H1 (cell line): ENCODE measurements around the gene TBCA. TPM values are rescaled to one million over a fixed set of nuclear protein-coding genes. Genes with fewer than 3 reads are reported as not detected.

Experiments used
- CTCF ChIA-PET: fragments of 300-600 bp; sonication (Branson Sonifier 250); formaldehyde crosslinking; loops from one replicate; lab custom pipeline; 2021; ENCODE audit not compliant: partially characterized antibody; lab: Charles Lee
- POLR2A ChIA-PET: fragments of 300-600 bp; sonication (Branson Sonifier 250); formaldehyde crosslinking; loops from one replicate; lab custom pipeline; 2021; ENCODE audit warnings: inconsistent platforms; ENCODE audit not compliant: partially characterized antibody; lab: Charles Lee
- DNase-seq, 2 experiments: peaks; one replicate each; pipeline versions ENCODE4 v3.0.0 to v3.0.0-alpha.2; 2010 to 2022; ENCODE audit warnings: low spot score in 2 of 2, low read depth in 1 of 2, mixed read lengths in 1 of 2
- FAIRE-seq: peaks from 2 replicates; lab custom pipeline; 2011; peaks lifted over from hg19 to GRCh38; lab: Jason Lieb, UNC
- H2AFZ ChIP-seq: 2 replicates; pipeline ENCODE4 v1.8.1; 2012; ENCODE audit warnings: low read length, inconsistent platforms
- H2AK5ac ChIP-seq: 2 replicates; pipeline ENCODE4 v1.6.1; 2013; ENCODE audit warnings: low read depth, low read length
- H2BK120ac ChIP-seq: replicated peaks from 2 replicates; pipeline ENCODE3; 2013; ENCODE audit warnings: low read depth, low read length, inconsistent platforms
- H2BK12ac ChIP-seq: 2 replicates; pipeline ENCODE4 v1.6.1; 2013; ENCODE audit warnings: low read depth, low read length
- H2BK15ac ChIP-seq: 2 replicates; pipeline ENCODE4 v1.6.1; 2013; ENCODE audit warnings: low read length
- H2BK20ac ChIP-seq: 2 replicates; pipeline ENCODE4 v1.6.1; 2013; ENCODE audit warnings: low read length
- H2BK5ac ChIP-seq: 2 replicates; pipeline ENCODE4 v1.6.1; 2013; ENCODE audit warnings: low read depth, low read length
- H3K14ac ChIP-seq: 2 replicates; pipeline ENCODE4 v1.6.1; 2013; ENCODE audit warnings: inconsistent platforms; ENCODE audit not compliant: insufficient read length
- H3K18ac ChIP-seq: 2 replicates; pipeline ENCODE4 v1.6.1; 2013; ENCODE audit warnings: low read length; ENCODE audit errors: extremely low read depth
- H3K23ac ChIP-seq: 2 replicates; pipeline ENCODE4 v1.6.1; 2013; ENCODE audit warnings: inconsistent platforms; ENCODE audit not compliant: insufficient read length
- H3K23me2 ChIP-seq: 2 replicates; pipeline ENCODE4 v1.6.1; 2013; ENCODE audit warnings: low read depth, low read length
- H3K27ac ChIP-seq: 2 replicates; pipeline ENCODE4 v1.6.1; 2011; ENCODE audit warnings: low read depth, low read length, inconsistent platforms
- H3K27me3 ChIP-seq, 4 experiments: replicated peaks in 1 of 4; 1 replicate in 1 of 4; 2 replicates in 3 of 4; pipeline versions ENCODE4 v1.6.1 to v1.8.1; 2011 to 2013; ENCODE audit warnings: low read length in 3 of 4, mild to moderate bottlenecking in 3 of 4, inconsistent platforms in 2 of 4, mixed read lengths in 2 of 4, moderate library complexity in 1 of 4; ENCODE audit not compliant: control insufficient read depth in 3 of 4, insufficient read depth in 3 of 4; ENCODE audit errors: extremely low read depth in 1 of 4
- H3K36me3 ChIP-seq, 4 experiments: 2 replicates each; pipeline versions ENCODE4 v1.6.1 to v1.8.1; 2011 to 2013; ENCODE audit warnings: mild to moderate bottlenecking in 4 of 4, low read length in 3 of 4, moderate library complexity in 2 of 4, control low read depth in 1 of 4, inconsistent platforms in 1 of 4; ENCODE audit not compliant: insufficient read depth in 4 of 4, control insufficient read depth in 2 of 4
- H3K4ac ChIP-seq: replicated peaks from 2 replicates; pipeline ENCODE3; 2013; ENCODE audit warnings: low read length, low read depth, mixed read lengths, inconsistent platforms; ENCODE audit not compliant: insufficient read length
- H3K4me1 ChIP-seq, 4 experiments: replicated peaks in 1 of 4; 1 replicate in 1 of 4; 2 replicates in 3 of 4; pipeline versions ENCODE4 v1.6.1 to v1.8.1; 2011 to 2013; ENCODE audit warnings: low read length in 3 of 4, inconsistent platforms in 2 of 4, mixed read lengths in 1 of 4; ENCODE audit not compliant: insufficient read depth in 4 of 4, control insufficient read depth in 3 of 4
- H3K4me2 ChIP-seq, 2 experiments: 2 replicates each; pipeline versions ENCODE4 v1.6.1 to v1.8.1; 2011 to 2013; ENCODE audit warnings: low read depth in 2 of 2, low read length in 2 of 2, control low read depth in 1 of 2, inconsistent platforms in 1 of 2, mild to moderate bottlenecking in 1 of 2; ENCODE audit not compliant: insufficient read depth in 1 of 2
- H3K4me3 ChIP-seq, 4 experiments: fragments of 200-600, 300-600 bp in 1 of 4; sonication (generic), shearing (Covaris generic), sonication (Bioruptor Twin) in 1 of 4; 2 replicates each; pipeline versions ENCODE4 v1.5.1 to v1.8.1; 2011 to 2016; ENCODE audit warnings: low read length in 4 of 4, low read depth in 3 of 4, control low read depth in 2 of 4, inconsistent platforms in 2 of 4, mild to moderate bottlenecking in 2 of 4, mixed read lengths in 1 of 4, moderate library complexity in 1 of 4; ENCODE audit not compliant: insufficient read depth in 2 of 4; ENCODE audit errors: extremely low read depth in 1 of 4
- H3K56ac ChIP-seq: replicated peaks from 2 replicates; pipeline ENCODE3; 2013; ENCODE audit warnings: low read depth, mild to moderate bottlenecking, mixed read lengths, low read length, inconsistent platforms; ENCODE audit not compliant: insufficient read length
- H3K79me1 ChIP-seq: 2 replicates; pipeline ENCODE4 v1.6.1; 2013; ENCODE audit warnings: low read depth, low read length, control low read depth
- H3K79me2 ChIP-seq, 2 experiments: 2 replicates each; pipeline versions ENCODE4 v1.6.1 to v1.8.1; 2012 to 2013; ENCODE audit warnings: low read length in 2 of 2, mild to moderate bottlenecking in 2 of 2, inconsistent platforms in 1 of 2; ENCODE audit not compliant: insufficient read depth in 2 of 2, control insufficient read depth in 1 of 2
- H3K9ac ChIP-seq, 4 experiments: replicated peaks in 1 of 4; 1 replicate in 1 of 4; 2 replicates in 3 of 4; pipeline versions ENCODE4 v1.6.1 to v1.8.1; 2011 to 2013; ENCODE audit warnings: low read depth in 3 of 4, low read length in 3 of 4, control low read depth in 2 of 4, mild to moderate bottlenecking in 2 of 4, moderate library complexity in 2 of 4, inconsistent platforms in 1 of 4; ENCODE audit errors: extremely low read depth in 1 of 4
- H3K9me3 ChIP-seq, 2 experiments: 2 replicates each; pipeline versions ENCODE4 v1.6.1 to v1.8.1; 2012 to 2013; ENCODE audit warnings: mild to moderate bottlenecking in 2 of 2, moderate library complexity in 2 of 2, control low read depth in 1 of 2, inconsistent platforms in 1 of 2, low read depth in 1 of 2, low read length in 1 of 2, mixed read lengths in 1 of 2; ENCODE audit not compliant: insufficient read depth in 2 of 2
- H4K20me1 ChIP-seq, 2 experiments: replicated peaks in 1 of 2; 2 replicates each; pipeline versions ENCODE3 to v1.8.1; 2011 to 2013; ENCODE audit warnings: inconsistent platforms in 2 of 2, low read length in 2 of 2, mild to moderate bottlenecking in 1 of 2; ENCODE audit not compliant: insufficient read depth in 2 of 2, control insufficient read depth in 1 of 2
- H4K5ac ChIP-seq: 2 replicates; pipeline ENCODE4 v1.6.1; 2013; ENCODE audit warnings: low read length, low read depth, mixed read lengths, inconsistent platforms; ENCODE audit not compliant: insufficient read length
- H4K8ac ChIP-seq: 2 replicates; pipeline ENCODE4 v1.8.0; 2013; ENCODE audit warnings: mild to moderate bottlenecking, moderate library complexity, low read length, inconsistent platforms; ENCODE audit not compliant: insufficient read depth; ENCODE audit errors: extremely low read depth
- H4K91ac ChIP-seq: replicated peaks from 2 replicates; pipeline ENCODE3; 2013; ENCODE audit warnings: low read length, mixed read lengths, inconsistent platforms; ENCODE audit not compliant: insufficient read length
- FOSL1 ChIP-seq: IDR thresholded peaks from 2 replicates; pipeline ENCODE4 v1.6.1; 2011; ENCODE audit warnings: mild to moderate bottlenecking, low read depth, low read length, moderate library complexity; ENCODE audit not compliant: insufficient read depth
- WGBS, 2 experiments: shearing (Covaris generic) in 1 of 2; methylation state at CpG; one replicate each; pipeline versions ENCODE4 v1.1.6 to v1.1.7; 2013 to 2015; ENCODE audit warnings: low lambda C conversion rate in 2 of 2, mixed read lengths in 2 of 2, inconsistent platforms in 1 of 2, low coverage in 1 of 2, missing lambda C conversion rate in 1 of 2; ENCODE audit not compliant: insufficient replicate concordance in 2 of 2, insufficient coverage in 1 of 2, insufficient read length in 1 of 2; ENCODE audit errors: extremely low coverage in 1 of 2, missing lambda C conversion rate in 1 of 2; 5-methylcytosine and 5-hydroxymethylcytosine counted together
- polyA plus RNA-seq, 7 experiments: library from polyadenylated mRNA; depleted of rRNA in 3 of 7; stranded (reverse) in 5 of 7; unstranded in 2 of 7; fragments of >200 nt in 5 of 7; fragments of 200-250 nt in 2 of 7; gene quantifications; 1 replicate in 5 of 7; 2 replicates in 1 of 7; 4 replicates in 1 of 7; pipeline versions ENCODE4 v1.2.1 to v1.2.3, GENCODE V29; 2011 to 2013; ENCODE audit warnings: missing spikeins in 2 of 7, mixed read lengths in 2 of 7
- total RNA-seq: library from RNA; stranded (reverse); fragmentation: NEBNext Ultra II Directional; extraction: Animal tissue kit (Norgen Biotek cat#: 25700); gene quantifications from 2 replicates; pipeline ENCODE4 v1.2.1, GENCODE V29; 2021

Gene TBCA
- total and polyA plus RNA-seq, 2 of the 8 experiments (the other 6 are each of a cell fraction or from before 2014, with no cell fraction given) = 55.7 to 320 TPM

GRCh38 chr5:77806213-77806843 is 30.2 kb upstream of the TBCA start:
- Histone ChIP-seq H2AK5ac (no peak overlapping the region), H3K27ac (no peak overlapping the region), H3K4me3 (no peak overlapping the region), H3K4me2 (no peak overlapping the region), H4K20me1 (no peaks in the 10 kb centered on the region), H3K79me2 (no peaks in the 10 kb centered on the region), H2AFZ (no peak overlapping the region), H4K91ac (no peak overlapping the region), H4K8ac (no peak overlapping the region), H3K23me2 (no peaks in the 10 kb centered on the region), H3K27me3 (no peaks in the 10 kb centered on the region), H3K9ac (no peak overlapping the region), H2BK5ac (no peak overlapping the region), H3K18ac (no peak overlapping the region), H4K5ac (no peak overlapping the region), H2BK15ac (no peak overlapping the region), H2BK120ac (no peak overlapping the region), H3K4ac (no peak overlapping the region), H2BK12ac (no peak overlapping the region), H3K9me3 (no peaks in the 10 kb centered on the region), H2BK20ac (no peak overlapping the region), H3K56ac (no peak overlapping the region), H3K14ac (no peak overlapping the region), H3K23ac (no peak overlapping the region), H3K36me3 (no peaks in the 10 kb centered on the region), H3K4me1 (no peaks in the 10 kb centered on the region), H3K79me1 (no peaks in the 10 kb centered on the region)
- no peak for TF ChIP-seq FOSL1
- no peak for DNase-seq
- FAIRE-seq = no peak
- ChIA-PET POLR2A (interaction anchor here (0.7 kb wide), 1 partner anchor 137 kb away, joined by 3 read pairs; no protein-coding TSS in a partner anchor), CTCF (interaction anchor here (0.8 kb wide), 1 partner anchor 321 kb away, joined by 3 read pairs; no protein-coding TSS in a partner anchor)
- WGBS, 2 experiments = 45% methylated on average over 1 of the region's 1 CpG; no CpG with 5 or more reads in 1 of the 2 experiments
